NCI-H146 treated with DMSO at 0.1 percent for 48 hours (cell line): ENCODE data around the gene TASP1.
"Not testable (repeated sequence)": the region's sequence is repeated elsewhere in the genome, so short reads cannot be mapped to it uniquely, and the experiment has no call there.

Experiments
- DNase-seq: peaks from one replicate; lab custom pipeline; 2025; ENCODE audit not compliant: unreplicated experiment; lab: John Stamatoyannopoulos, UW

The TASP1 gene

DNA sequence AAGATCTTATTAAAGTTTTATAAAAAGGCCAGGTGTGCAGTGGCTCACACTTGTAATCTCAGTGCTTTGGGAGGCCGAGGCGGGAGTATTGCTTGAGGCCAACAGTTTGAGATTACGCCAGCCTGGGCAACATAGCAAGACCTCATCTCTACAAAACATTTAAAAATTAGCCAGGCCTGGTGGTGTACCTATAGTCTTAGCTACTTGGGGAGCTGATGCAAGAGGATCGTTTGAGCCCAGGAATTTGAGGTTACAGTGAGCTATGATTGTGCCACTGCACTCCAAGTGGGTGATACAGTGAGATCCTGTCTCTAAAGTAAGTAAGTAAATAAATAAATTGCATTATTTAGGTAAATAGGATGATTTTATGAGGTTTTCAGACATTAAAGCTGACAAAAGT, 234.4 kb downstream of the TASP1 start:
- DNase-seq, result no peak

DNA sequence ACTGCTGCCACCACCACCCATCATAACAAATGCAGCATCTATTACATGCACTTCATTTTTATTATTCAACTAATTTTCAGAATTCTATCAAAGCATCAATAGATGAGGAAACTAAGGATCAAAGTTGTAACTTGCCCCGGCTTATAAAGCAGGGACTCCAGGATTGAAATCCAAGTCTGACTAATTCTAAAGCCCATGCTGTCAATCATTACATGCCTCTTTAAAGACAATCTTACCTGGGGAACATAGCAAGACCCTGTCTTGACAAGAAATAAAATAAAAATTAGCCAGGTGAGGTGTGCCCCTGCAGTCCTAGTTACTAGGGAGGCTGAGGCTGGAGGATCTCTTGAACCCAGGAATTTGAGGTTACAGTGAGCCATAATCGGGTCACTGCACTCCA, 235.3 kb downstream of the TASP1 start:
- no peak for DNase-seq

DNA sequence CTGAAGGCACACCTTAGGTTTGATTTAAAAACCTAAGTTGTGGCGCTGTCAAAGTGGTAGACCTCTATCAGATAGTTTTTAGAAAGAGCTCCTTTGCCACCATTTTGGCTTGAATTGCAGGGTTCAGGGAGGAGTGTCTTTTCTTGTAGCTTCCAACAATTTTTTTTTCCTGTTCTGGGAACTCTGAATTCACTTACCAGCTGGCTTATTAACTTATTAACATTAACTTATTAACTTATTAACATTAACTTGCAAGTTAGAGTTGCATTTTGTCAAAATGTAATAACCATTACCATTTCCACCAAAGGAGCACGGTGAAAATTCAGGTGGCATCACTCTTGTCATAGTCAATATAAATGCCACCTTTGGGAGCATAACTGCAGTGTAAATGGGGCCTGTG, 235.7 kb downstream of the TASP1 start:
- no peak for DNase-seq

DNA sequence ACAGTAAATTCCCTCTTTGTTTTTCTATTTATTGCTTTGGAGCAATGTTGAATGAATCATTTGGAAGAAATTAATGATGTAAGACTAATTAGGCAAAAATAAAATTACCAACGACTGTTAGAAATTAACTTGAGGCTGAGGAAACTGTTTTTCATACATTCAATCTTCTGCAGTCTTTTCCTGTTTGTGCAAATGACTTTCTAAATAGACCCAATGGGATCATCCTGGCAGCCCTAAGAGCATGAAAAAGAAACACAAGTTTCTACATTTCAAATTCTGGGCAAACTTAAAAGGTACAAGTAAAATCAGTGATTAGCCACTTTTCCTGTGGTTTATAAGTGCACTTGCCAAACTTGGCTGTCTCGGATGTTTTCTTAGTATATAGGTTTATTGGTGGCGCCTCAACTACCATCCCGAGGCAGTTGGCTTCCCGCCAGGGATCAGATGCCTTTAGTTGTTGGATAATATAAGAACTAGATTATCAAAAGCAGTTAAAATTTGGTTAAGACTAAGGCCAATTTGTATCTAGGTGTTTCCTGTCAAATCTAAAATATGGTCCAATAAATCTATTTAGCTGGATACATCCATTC, 236.5 kb downstream of the TASP1 start:
- DNase-seq, result no peak

DNA sequence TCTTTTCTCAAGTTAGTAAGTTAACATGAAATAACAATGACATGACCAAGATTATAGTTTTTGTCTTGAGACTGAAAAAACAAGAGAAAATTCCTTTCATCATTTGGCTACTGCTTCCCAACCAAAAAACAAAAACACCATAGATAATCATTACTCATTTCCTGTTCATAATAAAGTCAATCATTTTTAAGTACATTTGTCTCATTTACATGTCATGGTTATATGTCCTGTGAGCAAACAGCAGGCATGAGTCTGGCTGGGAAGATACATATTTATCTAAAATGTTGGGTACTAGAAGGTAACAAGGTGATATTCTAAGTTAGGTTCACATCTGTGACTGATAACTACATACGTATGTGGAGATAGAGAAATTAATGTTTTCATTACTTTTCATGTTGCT, 237.1 kb downstream of the TASP1 start:
- no peak for DNase-seq

GRCh38 chr20:13400453-13400852, 238.3 kb downstream of the TASP1 start:
- no peak for DNase-seq

- DNase-seq, result no peak
These were observed 241.4 kb downstream of the TASP1 start for GRCh38 chr20:13397300-13397724.

DNA sequence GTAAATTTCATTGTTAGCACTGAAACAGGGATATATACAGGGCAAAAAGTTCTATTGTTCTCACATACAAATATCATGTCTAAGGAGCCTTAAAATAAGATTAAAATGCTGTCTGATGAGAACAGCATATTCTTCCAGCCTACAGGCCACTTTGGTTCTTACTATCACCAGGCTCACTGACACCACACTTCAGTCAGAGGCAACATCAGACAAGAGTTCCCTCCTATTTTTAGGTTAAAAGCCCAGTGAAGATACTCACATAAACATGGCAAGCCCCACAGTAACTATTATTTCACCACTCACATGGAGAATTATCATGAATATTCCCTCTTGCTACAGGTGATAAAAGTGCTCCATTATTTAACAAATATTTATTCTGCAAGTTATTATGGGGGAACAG, 241.9 kb downstream of the TASP1 start:
- DNase-seq, result no peak

DNA sequence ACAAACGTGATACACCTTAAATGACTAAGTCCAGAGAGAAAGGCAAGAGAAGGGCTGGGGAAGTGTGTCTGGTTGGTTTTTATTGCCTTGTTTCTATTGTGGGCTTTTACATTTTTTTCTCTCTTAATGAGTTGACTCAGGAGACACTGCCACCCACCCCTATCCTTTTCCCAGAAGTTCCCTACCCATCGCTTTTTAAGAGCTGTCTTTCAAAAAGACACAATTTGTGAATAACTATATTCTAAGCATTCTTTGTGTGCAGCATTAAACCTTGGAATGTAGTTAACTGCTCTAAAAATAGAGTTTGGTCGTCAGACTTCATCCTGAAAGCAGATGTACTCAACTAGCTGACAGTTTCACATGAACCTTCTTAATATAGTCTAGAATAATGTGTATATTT, 242.7 kb downstream of the TASP1 start:
- no peak for DNase-seq

GRCh38 chr20:13395232-13395631, 243.5 kb downstream of the TASP1 start:
- no peak for DNase-seq

GRCh38 chr20:13392391-13392790, 246.3 kb downstream of the TASP1 start:
- DNase-seq, result no peak

- no peak for DNase-seq
These were observed 249.6 kb downstream of the TASP1 start for GRCh38 chr20:13389115-13389514.

DNA sequence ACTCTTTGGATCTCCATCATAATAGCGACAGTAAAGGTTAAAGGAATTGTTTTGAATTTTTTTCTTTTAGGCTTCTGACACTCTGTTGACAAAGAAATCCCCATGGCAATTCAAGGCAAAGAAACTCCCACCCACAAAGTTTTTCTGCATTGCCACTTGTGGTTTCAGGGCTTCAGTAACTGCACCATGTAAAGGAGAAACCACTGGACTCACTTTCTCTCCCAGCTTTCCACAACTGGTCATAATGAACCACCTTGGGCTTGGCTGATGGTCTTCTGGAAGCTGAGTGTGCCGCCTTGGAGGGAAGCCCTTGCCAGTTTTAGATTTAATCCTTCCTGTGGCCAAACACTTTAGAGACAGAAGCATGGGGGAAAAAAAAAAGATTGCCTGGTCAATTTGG, 254.6 kb downstream of the TASP1 start:
- DNase-seq, result no peak

- DNase-seq, result no peak
These were observed 255.9 kb downstream of the TASP1 start for GRCh38 chr20:13382786-13383185.

DNA sequence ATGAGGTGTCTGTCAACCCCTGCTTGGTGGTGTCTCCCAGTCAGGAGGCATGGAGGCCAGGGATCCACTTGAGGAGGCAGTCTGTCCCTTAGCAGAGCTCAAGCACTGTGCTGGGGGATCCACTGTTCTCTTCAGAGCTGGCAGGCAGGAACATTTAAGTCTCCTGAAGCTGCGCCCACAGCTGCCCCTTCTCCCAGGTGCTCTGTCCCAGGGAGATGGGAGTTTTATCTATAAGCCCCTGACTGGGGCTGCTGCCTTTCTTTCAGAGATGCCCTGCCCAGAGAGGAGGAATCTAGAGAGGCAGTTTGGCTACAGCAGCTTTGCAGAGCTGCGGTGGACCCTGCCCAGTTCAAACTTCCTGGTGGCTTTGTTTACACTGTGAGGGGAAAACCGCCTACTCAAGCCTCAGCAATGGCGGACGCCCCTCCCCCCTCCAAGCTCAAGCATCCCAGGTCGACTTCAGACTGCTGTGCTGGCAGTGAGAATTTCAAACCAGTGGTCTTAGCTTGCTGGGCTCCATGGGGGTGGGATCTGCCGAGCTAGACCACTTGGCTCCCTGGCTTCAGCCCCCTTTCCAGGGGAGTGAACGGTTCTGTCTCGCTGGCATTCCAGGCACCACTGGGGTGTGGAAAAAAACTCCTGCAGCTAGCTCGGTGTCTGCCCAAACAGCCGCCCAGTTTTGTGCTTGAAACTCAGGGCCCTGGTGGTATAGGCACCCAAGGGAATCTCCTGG, 258.1 kb downstream of the TASP1 start:
- not testable (repeated sequence) for DNase-seq

GRCh38 chr20:13373400-13373799, 265.3 kb downstream of the TASP1 start:
- no peak for DNase-seq

DNA sequence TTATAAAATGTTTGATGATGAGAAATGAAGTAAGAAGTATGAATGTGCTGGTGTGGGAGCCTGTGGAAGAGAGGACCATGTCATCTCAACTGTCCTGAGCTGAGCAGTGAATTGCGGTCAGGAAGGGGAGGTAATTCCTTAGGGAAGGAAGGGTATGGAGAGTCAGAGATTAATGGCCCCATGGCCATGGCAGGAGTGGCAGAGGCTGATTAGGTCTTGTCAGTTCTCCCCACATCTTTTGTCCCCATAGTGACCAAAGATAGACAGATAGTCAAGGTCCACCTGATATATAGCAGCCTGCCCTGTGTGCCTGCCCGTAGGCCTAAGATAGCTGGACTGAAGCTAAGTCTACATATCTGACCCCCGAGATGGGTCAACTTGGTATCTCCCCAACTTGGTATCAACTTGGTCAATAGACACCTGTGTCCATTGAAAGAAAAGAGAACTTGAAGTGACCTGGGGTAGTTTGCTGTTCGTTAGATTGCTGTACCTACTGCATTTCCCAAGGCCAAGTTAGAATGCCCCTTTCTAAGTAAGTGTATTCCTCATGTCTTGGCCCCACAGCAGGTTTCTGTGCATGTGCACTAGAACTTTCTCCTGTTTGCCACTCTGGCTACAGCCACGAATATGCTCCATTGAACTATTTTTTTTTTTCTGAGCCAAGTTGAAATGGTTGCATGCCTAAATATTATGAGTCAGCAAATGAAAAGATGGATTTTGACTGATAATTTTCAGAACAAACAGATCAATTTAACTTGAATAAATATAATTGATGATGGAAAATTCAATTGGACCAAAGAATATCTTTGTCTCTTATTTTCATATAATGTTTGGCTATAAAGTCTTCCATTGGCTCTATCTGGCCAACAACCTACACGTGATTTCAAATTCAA, 274.2 kb downstream of the TASP1 start:
- no peak for DNase-seq

DNA sequence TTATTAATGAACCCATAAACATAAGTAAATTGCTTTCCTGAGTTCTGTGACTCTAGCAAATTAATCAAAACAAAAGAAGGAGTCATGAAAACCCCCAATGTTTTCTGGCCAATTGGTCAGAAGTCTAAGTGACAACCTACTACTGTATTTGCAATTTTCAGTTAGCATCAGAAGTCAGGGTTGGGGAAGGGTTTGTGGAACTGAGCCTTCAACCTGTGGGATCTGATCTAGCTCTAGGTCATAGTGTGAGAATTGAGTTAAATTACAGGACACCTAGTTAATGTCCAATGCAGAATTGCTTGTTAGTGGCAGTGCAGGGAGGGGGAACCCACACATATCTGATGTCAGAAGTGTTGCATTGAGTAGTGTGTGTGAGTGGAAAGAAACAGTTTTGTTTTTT, 275.3 kb downstream of the TASP1 start:
- DNase-seq, result no peak

DNA sequence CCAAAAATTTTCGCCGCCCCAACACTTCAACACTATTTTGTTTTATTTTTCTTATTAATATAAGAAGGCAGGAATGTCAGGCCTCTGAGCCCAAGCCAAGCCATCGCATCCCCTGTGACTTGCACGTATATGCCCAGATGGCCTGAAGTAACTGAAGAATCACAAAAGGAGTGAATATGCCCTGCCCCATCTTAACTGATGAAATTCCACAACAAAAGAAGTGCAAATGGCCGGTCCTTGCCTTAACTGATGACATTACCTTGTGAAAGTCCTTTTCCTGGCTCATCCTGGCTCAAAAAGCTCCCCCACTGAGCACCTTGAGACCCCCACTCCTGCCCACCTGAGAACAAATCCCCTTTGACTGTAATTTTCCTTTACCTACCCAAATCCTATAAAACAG, 276.6 kb downstream of the TASP1 start:
- not testable (repeated sequence) for DNase-seq

DNA sequence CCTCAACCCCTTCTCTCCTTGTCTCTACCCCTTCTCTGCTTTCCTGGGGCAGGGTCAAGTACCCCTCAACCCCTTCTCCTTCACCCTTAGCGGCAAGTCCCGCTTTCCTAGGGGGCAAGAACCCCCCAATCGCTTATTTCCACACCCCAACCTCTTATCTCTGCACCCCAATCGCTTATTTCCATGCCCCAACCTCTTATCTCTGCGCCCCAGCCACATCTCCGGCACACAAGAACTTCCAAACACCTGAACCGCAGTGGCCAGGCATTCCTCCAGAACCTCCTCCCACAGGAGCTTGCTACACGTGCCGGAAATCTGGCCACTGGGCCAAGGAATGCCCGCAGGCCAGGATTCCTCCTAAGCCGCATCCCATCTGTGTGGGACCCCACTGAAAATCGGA, 279.8 kb downstream of the TASP1 start:
- not testable (repeated sequence) for DNase-seq

DNA sequence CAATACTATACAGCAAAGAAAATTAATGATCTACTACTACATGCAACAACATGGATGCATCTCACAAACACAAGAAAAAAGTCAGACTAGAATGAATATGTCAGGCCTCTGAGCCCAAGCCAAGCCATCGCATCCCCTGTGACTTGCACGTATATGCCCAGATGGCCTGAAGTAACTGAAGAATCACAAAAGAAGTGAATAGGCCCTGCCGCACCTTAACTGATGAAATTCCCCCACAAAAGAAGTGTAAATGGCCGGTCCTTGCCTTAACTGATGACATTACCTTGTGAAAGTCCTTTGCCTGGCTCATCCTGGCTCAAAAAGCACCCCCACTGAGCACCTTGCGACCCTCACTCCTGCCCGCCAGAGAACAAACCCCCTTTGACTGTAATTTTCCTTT, 280.9 kb downstream of the TASP1 start:
- not testable (repeated sequence) for DNase-seq

DNA sequence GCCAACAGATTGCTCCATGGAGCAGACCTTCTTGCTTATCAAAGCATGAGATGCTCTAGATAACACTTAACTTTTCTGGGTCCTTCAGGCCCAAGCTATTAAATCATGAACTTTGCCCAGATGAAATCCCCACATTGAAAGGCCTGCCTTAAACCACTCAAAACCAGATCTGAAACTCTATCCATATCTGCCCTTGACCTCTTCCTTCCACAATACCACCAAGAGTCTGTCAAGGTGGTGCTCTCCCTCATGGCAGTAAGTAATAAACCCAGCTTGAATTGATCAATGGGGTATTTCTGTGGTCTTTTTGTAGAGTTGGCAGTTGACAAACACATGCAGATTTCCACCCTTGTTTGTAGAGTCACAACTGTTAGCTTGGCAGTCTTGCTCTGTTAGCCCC, 282.1 kb downstream of the TASP1 start:
- DNase-seq, result no peak
